ENCODE data around the gene CCNB2. TPM values are rescaled to one million over a fixed set of nuclear protein-coding genes. Genes with fewer than 3 reads are reported as not detected.

CCNB2 gene
- 10 to 100 TPM; 77.5 to 87.2 TPM for total RNA-seq
- 153 TPM for polyA plus RNA-seq (2013, experiment 1 of 2)
- 154 TPM for polyA plus RNA-seq (2013, experiment 2 of 2)
- long read RNA-seq, experiment 1, transcript CCNB2-201 (9 exons, 1,556 nt), result major isoform, 53 of 71 reads
- long read RNA-seq, experiment 1, partial matches to known transcripts, result 13 of 71 reads
- long read RNA-seq, experiment 1, other reads (novel, unspliced or antisense), result 4 of 71 reads
- long read RNA-seq, experiment 2, transcript CCNB2-201 (9 exons, 1,556 nt), result major isoform, 66 of 70 reads
- long read RNA-seq, experiment 2, partial matches to known transcripts, result 0 of 70 reads
- long read RNA-seq, experiment 2, other reads (novel, unspliced or antisense), result 3 of 70 reads
- long read RNA-seq, experiment 3, transcript CCNB2-205 (8 exons, 2,503 nt), result minor isoform, 8 of 481 reads
- long read RNA-seq, experiment 3, transcript CCNB2-201 (9 exons, 1,556 nt), result major isoform, 458 of 481 reads
- long read RNA-seq, experiment 3, partial matches to known transcripts, result 5 of 481 reads
- long read RNA-seq, experiment 3, other reads (novel, unspliced or antisense), result 10 of 481 reads
- long read RNA-seq, experiment 4, transcript CCNB2-201 (9 exons, 1,556 nt), result major isoform, 234 of 241 reads
- long read RNA-seq, experiment 4, partial matches to known transcripts, result 1 of 241 reads
- long read RNA-seq, experiment 4, other reads (novel, unspliced or antisense), result 5 of 241 reads

DNA sequence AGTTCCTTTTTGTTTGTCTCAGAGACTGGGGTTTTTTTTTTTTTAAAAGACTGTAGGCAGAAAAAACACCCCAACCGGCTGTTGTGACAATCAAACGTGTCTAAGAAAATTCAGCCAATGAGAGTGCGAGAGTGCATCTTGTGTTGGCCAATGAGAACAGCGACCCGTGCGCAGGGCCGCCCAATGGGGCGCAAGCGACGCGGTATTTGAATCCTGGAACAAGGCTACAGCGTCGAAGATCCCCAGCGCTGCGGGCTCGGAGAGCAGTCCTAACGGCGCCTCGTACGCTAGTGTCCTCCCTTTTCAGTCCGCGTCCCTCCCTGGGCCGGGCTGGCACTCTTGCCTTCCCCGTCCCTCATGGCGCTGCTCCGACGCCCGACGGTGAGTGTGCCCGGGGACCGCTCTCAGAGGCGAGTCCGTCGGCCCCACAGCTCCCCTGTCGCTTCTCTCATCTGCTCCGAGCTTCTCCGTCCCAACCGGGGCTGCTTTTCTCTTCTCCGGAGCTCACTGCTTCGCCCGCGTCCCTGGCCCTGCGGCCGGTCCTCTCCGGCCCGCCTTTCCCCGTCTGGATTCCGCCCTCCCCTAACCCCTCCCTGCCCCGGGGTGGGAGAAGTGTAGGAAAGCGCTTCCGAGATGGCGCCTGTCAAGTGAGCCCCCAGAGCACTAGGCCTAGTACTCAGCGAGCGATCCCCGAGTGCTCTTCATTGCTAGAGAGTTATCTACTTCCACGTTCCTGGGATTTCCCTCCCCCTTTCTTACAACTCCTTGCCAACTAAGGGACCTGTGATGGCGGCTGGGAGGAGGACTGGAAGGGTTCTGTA lies at the start of gene CCNB2:
TSS of gene CCNB2 (plus strand) at position 235 of the 821 bp plus-strand sequence. CDS start at position 358, 123 bp downstream.
- peak; percentile 96 for DNase-seq
- H3K4me3 Mint-ChIP-seq, result peak within 1 kb of the TSS; percentile 96
- Histone ChIP-seq H3K9ac (ENCODE audit: extremely low read depth, low read length, poor library complexity, severe bottlenecking) (peak within 1 kb of the TSS; percentile 93), H3K4me3 (ENCODE audit: low read length) (peak within 1 kb of the TSS; percentile 99), H3K4me1 (ENCODE audit: control insufficient read depth, insufficient read depth, low read length) (no peaks in the 10 kb centered on the region), H3K27ac (ENCODE audit: low read depth, low read length) (peak within 1 kb of the TSS; percentile 95), H3K27me3 (ENCODE audit: control insufficient read depth, insufficient read depth, low read length, poor library complexity, severe bottlenecking) (no peaks in the 10 kb centered on the region), H3K36me3 (ENCODE audit: control insufficient read depth, insufficient read depth, low read length) (peaks cover 33% of the 10 kb centered on the region), H3K9me3 (ENCODE audit: control insufficient read depth, low read length) (no peaks in the 10 kb centered on the region)
- peaks cover 33% of the 10 kb centered on the region for H3K36me3 Mint-ChIP-seq (ENCODE audit: low read depth)
- H3K4me1 Mint-ChIP-seq, result no peaks in the 10 kb centered on the region
- TF ChIP-seq, protein P1, sequence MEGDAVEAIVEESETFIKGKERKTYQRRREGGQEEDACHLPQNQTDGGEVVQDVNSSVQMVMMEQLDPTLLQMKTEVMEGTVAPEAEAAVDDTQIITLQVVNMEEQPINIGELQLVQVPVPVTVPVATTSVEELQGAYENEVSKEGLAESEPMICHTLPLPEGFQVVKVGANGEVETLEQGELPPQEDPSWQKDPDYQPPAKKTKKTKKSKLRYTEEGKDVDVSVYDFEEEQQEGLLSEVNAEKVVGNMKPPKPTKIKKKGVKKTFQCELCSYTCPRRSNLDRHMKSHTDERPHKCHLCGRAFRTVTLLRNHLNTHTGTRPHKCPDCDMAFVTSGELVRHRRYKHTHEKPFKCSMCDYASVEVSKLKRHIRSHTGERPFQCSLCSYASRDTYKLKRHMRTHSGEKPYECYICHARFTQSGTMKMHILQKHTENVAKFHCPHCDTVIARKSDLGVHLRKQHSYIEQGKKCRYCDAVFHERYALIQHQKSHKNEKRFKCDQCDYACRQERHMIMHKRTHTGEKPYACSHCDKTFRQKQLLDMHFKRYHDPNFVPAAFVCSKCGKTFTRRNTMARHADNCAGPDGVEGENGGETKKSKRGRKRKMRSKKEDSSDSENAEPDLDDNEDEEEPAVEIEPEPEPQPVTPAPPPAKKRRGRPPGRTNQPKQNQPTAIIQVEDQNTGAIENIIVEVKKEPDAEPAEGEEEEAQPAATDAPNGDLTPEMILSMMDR (conservative IDR thresholded peaks at IDR 0.05), result no peak
- peak within 1 kb of the TSS; percentile 96 for H3K27ac Mint-ChIP-seq
- H3K9me3 Mint-ChIP-seq, result no peaks in the 10 kb centered on the region
- no peaks in the 10 kb centered on the region for H3K27me3 Mint-ChIP-seq (ENCODE audit: insufficient read depth)
- 0% methylated on average over 27 to 51 of the region's 57 CpGs for WGBS, 2 experiments (ENCODE audit: insufficient coverage in 1 of 2, insufficient read length in 1 of 2)

DNA sequence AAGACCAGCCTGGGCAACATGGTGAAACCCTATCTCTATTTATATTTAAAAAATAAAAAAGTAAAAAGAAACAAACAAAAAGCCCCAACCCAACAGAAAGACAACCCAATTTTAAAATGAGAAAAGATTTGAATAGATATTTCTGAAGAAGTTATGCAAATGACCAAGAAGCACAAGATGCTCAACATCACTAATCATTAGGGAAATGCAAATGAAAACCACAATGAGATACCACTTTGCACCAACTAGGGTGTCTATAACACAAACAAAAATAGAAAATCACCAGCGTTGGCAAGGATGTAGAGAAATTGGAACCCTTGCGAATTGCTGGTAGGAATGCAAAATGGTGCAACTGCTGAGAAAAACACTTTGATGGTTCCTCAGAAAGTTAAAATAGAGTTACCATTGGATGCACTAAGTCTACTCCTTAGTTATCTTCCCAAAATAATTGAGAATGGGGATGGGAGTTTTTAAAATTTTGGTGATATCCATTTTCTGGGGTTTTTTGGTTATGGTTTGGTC lies 45.8 kb upstream of the CCNB2 start:
- no peak overlapping the region for H3K27ac Mint-ChIP-seq
- Histone ChIP-seq H3K27ac (ENCODE audit: low read depth, low read length) (no peak overlapping the region), H3K27me3 (ENCODE audit: control insufficient read depth, insufficient read depth, low read length, poor library complexity, severe bottlenecking) (no peaks in the 10 kb centered on the region), H3K4me1 (ENCODE audit: control insufficient read depth, insufficient read depth, low read length) (no peaks in the 10 kb centered on the region), H3K4me3 (ENCODE audit: low read length) (no peak overlapping the region), H3K36me3 (ENCODE audit: control insufficient read depth, insufficient read depth, low read length) (peaks cover 95% of the 10 kb centered on the region), H3K9me3 (ENCODE audit: control insufficient read depth, low read length) (no peaks in the 10 kb centered on the region), H3K9ac (ENCODE audit: extremely low read depth, low read length, poor library complexity, severe bottlenecking) (no peak overlapping the region)
- H3K9me3 Mint-ChIP-seq, result no peaks in the 10 kb centered on the region
- TF ChIP-seq, protein P1 (conservative IDR thresholded peaks at IDR 0.05), result no peak
- DNase-seq, result no peak
- WGBS, 2 experiments (ENCODE audit: insufficient coverage in 1 of 2, insufficient read length in 1 of 2), result 95 to 100% methylated on average over 2 of the region's 2 CpGs
- H3K36me3 Mint-ChIP-seq (ENCODE audit: low read depth), result peaks cover 52% of the 10 kb centered on the region
- no peak overlapping the region for H3K4me3 Mint-ChIP-seq
- no peaks in the 10 kb centered on the region for H3K27me3 Mint-ChIP-seq (ENCODE audit: insufficient read depth)
- H3K4me1 Mint-ChIP-seq, result no peaks in the 10 kb centered on the region

DNA sequence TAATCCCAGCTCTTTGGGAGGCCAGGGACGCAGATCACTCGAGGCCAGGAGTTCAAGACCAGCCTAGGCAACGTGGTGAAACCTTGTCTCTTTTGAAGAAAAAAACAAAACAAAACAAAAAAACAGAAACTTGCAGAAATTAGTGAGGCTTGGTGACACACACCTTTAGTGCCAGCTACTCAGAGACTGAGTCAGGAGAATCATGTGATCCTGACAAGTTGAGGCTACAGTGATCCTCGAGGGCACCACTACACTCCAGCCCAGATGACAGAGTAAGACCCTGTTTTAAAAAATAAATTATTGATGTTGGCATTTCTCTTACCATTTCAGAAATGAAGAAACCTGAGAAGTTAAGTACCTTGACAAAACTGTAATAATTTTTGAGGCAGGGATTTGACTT lies 44.6 kb upstream of the CCNB2 start:
- Histone ChIP-seq H3K27me3 (ENCODE audit: control insufficient read depth, insufficient read depth, low read length, poor library complexity, severe bottlenecking) (no peaks in the 10 kb centered on the region), H3K4me3 (ENCODE audit: low read length) (no peak overlapping the region), H3K27ac (ENCODE audit: low read depth, low read length) (no peak overlapping the region), H3K9ac (ENCODE audit: extremely low read depth, low read length, poor library complexity, severe bottlenecking) (no peak overlapping the region), H3K36me3 (ENCODE audit: control insufficient read depth, insufficient read depth, low read length) (peaks cover 95% of the 10 kb centered on the region), H3K9me3 (ENCODE audit: control insufficient read depth, low read length) (no peaks in the 10 kb centered on the region), H3K4me1 (ENCODE audit: control insufficient read depth, insufficient read depth, low read length) (no peaks in the 10 kb centered on the region)
- no peak for DNase-seq
- Mint-ChIP-seq H3K4me3 (no peak overlapping the region), H3K9me3 (no peaks in the 10 kb centered on the region), H3K27ac (no peak overlapping the region), H3K27me3 (ENCODE audit: insufficient read depth) (no peaks in the 10 kb centered on the region), H3K36me3 (ENCODE audit: low read depth) (peaks cover 54% of the 10 kb centered on the region), H3K4me1 (no peaks in the 10 kb centered on the region)
- TF ChIP-seq, protein P1 (conservative IDR thresholded peaks at IDR 0.05), result no peak
- 92 to 94% methylated on average over 3 to 4 of the region's 4 CpGs for WGBS, 2 experiments (ENCODE audit: insufficient coverage in 1 of 2, insufficient read length in 1 of 2)

Data from endodermal cell (in vitro differentiated cells).